GM11168 (cell line): ENCODE measurements around the gene CYP8B1.

Experiments
- in situ Hi-C: fragments of 300-500 bp; cut with MboI; formaldehyde crosslinking; loops from one replicate; pipeline ENCODE4 v1.12.0; 2022; ENCODE audit warnings: low sequenced_read_pairs; ENCODE audit not compliant: unreplicated experiment

CYP8B1 gene

GRCh38 chr3:42855547-42856380 is 19.9 kb downstream of the CYP8B1 start:
- in situ Hi-C loops = no loop called here

GRCh38 chr3:42855219-42855546 is 20.5 kb downstream of the CYP8B1 start:
- in situ Hi-C loops = no loop called here

- in situ Hi-C loops = no loop called here
Measured at GRCh38 chr3:42853739-42854302, 21.9 kb downstream of the CYP8B1 start.

DNA sequence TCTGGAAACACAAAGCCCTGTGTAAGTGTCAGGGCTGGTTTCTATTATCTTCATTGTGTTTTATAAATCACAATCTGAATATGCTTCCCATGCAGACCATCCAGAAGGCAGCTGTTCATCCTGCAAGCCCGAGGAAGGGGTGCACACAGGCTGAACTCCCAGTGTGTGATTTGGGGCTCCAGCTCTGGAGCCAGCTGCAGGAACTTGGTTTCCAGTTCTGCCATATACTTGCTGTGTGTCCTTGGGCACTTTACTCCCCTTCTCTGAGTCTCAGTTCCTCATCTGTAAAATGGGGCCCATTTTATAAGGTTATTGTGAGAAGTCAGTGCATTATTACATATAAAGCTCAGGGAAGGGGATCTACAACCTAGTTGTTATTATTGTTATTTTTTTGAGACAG is 22.6 kb downstream of the CYP8B1 start:
- in situ Hi-C loops = no loop called here

- in situ Hi-C loops = no loop called here
Measured at GRCh38 chr3:42852441-42852840, 23.2 kb downstream of the CYP8B1 start.

GRCh38 chr3:42851228-42851834 is 24.3 kb downstream of the CYP8B1 start:
- in situ Hi-C loops = no loop called here

DNA sequence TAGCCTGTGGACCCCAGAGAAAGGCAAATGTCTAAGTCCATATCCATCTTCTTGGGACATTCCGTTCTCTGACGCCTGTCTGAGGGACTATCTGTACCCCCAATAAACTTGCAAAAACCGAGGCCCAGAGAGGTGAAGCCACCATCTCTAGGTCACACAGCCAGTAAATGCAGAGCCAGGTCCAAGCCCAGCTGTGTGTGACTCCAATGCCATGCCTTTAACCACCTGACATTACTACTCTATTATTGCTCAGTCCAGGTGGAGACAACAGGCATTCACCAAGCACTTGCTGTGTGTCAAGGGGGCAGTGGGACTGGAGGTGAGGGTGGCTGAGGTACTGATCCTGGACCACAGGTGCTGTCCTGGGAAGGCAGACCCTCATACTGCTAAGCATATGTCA is 25.4 kb downstream of the CYP8B1 start:
- in situ Hi-C loops = no loop called here

GRCh38 chr3:42849017-42849416 is 26.7 kb downstream of the CYP8B1 start:
- in situ Hi-C loops = no loop called here

- in situ Hi-C loops = no loop called here
Measured at GRCh38 chr3:42847731-42848130, 27.9 kb downstream of the CYP8B1 start.

DNA sequence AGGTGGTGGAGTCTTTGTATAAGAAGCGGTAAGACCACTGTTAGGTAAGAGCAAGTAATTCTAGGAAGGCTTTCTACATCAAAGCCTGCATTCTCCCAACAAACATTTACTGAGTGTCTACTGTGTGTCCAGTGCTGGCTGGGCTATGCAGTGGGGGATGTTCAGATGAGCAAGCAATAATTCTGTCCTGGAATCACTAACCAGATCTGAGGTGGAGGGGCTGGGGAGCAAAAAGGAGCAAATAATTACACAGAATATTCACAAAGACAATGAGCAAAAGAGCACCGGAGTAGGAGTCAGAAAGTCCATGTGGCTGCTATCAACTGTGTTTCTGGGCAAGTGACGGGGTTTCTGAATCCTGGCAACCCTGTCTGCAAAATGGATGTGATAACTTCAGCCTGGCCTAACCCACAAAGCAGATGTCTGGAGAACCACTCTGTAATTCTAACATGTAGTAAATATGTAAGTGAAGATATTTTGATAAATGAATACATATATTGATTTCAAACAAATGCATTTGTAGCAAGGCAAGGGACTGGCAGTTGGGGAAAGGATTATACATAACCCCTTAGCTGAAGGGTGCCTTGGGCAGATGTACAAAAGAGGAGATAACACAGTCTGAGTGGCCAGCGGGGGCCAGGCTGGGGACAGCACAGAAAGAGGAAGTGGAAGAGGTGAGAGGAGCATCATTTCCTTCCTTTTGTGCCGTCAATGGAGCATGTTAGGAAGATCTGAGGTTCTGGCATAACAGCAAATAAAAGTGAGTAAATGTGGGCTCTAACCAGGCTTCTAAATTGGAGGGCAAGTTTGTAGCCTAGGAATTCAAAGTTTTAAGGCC is 28.8 kb downstream of the CYP8B1 start:
- in situ Hi-C loops = no loop called here

DNA sequence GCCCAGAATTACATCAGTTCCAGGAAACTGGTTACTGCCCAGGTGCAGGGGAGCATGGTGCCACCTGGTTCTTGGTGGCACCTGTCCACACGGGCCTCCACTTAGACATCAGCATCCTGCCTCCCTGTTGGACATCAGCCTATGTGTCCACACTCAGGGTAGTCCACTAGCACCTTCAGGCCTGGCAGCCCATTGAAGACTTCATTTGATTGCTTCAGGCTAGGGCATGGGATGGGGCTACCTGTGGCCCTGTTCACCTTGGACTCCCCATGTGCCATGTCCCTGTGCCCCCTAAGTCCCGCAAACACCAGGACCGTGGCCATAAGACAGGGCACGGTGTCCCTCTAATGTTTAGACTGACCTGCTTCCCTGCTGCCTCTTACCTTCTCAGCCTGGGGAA is 30.9 kb downstream of the CYP8B1 start:
- in situ Hi-C loops = no loop called here

DNA sequence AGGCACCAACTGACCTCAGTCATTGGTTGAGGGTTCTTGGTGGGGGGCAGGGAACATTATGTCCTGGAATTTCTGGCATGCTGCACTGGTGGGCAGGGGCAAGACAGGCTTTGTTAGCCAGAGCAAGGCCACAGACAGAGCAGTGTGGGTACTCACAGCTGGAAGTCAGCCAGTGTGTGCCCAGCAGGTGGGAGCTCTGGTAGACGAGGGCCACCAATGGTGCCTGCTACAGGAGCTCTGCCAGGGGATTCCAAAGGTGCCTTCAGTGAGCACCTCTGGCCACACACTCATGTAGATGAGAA is 31.3 kb downstream of the CYP8B1 start:
- in situ Hi-C loops = no loop called here

- in situ Hi-C loops = no loop called here
Measured at GRCh38 chr3:42843713-42844411, 31.8 kb downstream of the CYP8B1 start.

GRCh38 chr3:42841332-42841731 is 34.3 kb downstream of the CYP8B1 start:
- in situ Hi-C loops = no loop called here

DNA sequence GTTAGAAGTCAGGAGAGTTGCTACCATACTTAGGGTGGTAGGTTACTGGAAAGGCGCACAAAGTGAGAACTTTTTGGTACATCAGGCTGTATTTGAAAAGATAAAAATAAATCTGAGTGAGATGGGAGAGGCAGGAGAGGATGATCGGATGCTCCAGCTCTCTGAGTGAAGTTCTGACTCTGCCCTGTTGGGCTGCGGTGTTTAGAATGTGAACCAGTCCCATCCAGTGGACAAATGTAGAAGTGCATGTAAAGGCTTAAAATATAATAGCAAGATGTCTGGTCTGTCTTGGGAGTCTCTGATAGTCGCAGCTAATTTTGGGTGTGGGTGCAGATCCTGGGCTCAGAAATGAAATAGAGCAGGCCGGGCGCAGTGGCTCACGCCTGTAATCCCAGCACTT is 36.1 kb downstream of the CYP8B1 start:
- in situ Hi-C loops = no loop called here

DNA sequence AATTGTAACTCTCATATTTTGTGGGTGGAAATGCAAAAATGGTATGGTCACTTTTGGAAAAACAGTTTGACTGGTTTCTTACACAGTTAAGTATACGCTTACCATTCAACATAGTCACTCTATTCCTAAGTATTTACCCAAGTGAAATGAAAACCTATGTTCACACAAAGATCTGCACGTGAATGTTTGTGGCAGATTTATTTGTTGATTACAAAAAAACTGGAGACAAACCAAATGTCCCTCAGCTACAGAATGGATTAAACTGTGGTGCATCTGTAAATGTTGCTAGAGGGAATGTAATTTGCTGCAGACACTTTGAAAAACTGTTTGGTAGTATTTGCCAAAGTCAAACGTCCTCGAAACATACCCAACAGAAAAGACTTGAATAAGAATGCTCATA is 37.1 kb downstream of the CYP8B1 start:
- in situ Hi-C loops = no loop called here

DNA sequence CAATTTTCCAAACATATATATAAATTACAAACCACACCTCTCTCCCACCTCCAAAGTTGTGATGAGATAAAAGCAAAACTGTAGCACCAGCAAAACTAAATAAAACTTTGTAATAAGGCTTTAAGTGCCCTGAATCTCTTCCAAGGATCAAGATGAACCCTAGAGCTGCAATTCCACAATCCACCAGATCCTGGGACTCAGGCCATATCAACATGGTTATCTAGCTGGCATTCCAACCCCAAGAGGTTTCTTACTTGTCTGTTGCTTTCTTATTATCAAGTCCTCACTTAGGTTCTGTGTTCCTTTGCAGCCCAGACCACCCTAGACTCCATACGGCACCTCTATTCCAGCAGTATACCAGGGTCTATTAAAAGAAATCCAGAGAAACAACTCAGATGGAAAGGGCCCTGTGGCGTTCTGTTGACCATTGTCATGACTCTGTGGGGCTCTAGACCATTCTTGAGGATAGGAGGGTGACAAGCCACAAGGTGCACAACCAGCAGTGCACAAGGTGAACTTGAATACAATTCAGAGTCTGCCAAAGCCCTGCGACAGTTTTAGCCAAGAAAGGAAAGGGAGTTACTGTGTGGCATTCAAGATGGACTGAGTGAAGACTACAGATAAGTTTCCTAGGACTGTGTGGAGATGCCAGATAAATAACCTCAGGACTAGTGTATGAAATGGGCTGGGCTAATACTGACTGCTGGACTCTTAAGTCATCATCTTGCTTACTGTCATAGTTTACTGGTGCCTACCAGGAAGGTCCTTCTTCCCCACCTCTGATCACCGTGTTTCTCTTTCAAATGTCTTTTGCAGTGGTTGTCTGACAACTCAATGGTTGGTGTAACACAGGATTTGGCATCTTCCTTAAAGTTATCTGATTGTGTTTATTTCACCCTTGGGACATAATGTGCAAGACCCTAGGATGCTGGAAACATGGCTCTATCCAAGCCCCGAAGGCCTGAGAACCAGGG is 39.2 kb downstream of the CYP8B1 start:
- in situ Hi-C loops = no loop called here

DNA sequence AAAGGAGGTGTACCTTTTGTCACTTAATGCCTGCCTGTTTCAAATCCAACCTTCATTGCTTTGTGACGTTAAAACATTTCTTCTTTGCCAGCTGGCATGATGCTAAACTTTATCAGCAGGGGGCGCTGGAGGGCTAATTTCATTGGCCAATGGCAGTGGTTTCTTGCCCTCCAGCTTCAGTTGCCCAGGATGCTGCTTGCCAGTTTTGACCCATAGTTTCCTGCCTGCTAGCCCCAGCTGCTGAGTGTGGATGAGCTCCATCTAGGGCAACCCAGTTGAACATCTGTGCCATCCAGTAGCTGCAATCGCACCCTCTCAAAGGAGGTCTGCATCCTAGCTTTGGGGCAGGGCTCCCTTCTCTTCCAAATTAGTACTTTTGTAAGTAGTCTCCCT is 44.4 kb downstream of the CYP8B1 start:
- in situ Hi-C loops = no loop called here
